SK-N-SH (cell line): ENCODE measurements around the gene GUCD1. TPM values are rescaled to one million over a fixed set of nuclear protein-coding genes. Genes with fewer than 3 reads are reported as not detected.

Experiments used
- CTCF ChIA-PET: fragments of 300-600, 350-600 bp; formaldehyde crosslinking; extraction: SDS; loops from one replicate; lab custom pipeline; 2021; lab: Yijun Ruan, JAX
- POLR2A ChIA-PET: fragments of 350-600 bp; sonication (Branson Sonifier 250); formaldehyde crosslinking; extraction: SDS; loops from one replicate; lab custom pipeline; 2020; ENCODE audit warnings: antibody characterized with exemption, inconsistent platforms; lab: Yijun Ruan, JAX
- DNase-seq: peaks from one replicate; pipeline ENCODE4 v3.0.0; 2012
- H2AFZ ChIP-seq: fragments of 200-600 bp; sonication (generic); 2 replicates; pipeline ENCODE4 v1.8.1; 2016; ENCODE audit warnings: antibody characterized with exemption, mild to moderate bottlenecking, low read depth
- H3F3A ChIP-seq: fragments of 200-600 bp; sonication (generic); replicated peaks from 2 replicates; pipeline ENCODE3; 2016; ENCODE audit warnings: antibody characterized with exemption, mild to moderate bottlenecking; ENCODE audit not compliant: insufficient read depth
- H3K27ac ChIP-seq, 2 experiments: fragments of 200-500 bp in 1 of 2; fragments of 200-600 bp in 1 of 2; sonication (Bioruptor generic) in 1 of 2; sonication (generic), shearing (Covaris generic) in 1 of 2; 2 replicates each; pipeline versions ENCODE4 v1.5.1 to v1.6.1; 2014 to 2016; ENCODE audit warnings: low read depth in 2 of 2, inconsistent platforms in 1 of 2, low read length in 1 of 2, mild to moderate bottlenecking in 1 of 2, mixed read lengths in 1 of 2
- H3K27me3 ChIP-seq: fragments of 200-600 bp; sonication (generic), shearing (Covaris generic); 2 replicates; pipeline ENCODE4 v1.6.1; 2016; ENCODE audit warnings: mixed run types; ENCODE audit not compliant: insufficient read depth
- H3K36me3 ChIP-seq, 2 experiments: fragments of 200-500 bp in 1 of 2; fragments of 200-600 bp in 1 of 2; sonication (Bioruptor generic) in 1 of 2; sonication (generic) in 1 of 2; replicated peaks in 1 of 2; 2 replicates each; pipeline versions ENCODE3 to v1.5.1; 2014 to 2016; ENCODE audit warnings: low read length in 1 of 2, mild to moderate bottlenecking in 1 of 2; ENCODE audit not compliant: insufficient read depth in 2 of 2, control insufficient read depth in 1 of 2
- H3K4me1 ChIP-seq, 2 experiments: fragments of 200-500 bp in 1 of 2; fragments of 200-600 bp in 1 of 2; sonication (Bioruptor generic) in 1 of 2; sonication (generic), shearing (Covaris generic) in 1 of 2; 2 replicates each; pipeline versions ENCODE4 v1.5.1 to v1.6.1; 2014 to 2016; ENCODE audit warnings: low read depth in 1 of 2, low read length in 1 of 2, mixed run types in 1 of 2; ENCODE audit not compliant: insufficient read depth in 2 of 2, control insufficient read depth in 1 of 2
- H3K4me2 ChIP-seq: fragments of 200-600 bp; sonication (generic), shearing (Covaris generic); 2 replicates; pipeline ENCODE4 v1.6.1; 2017; ENCODE audit warnings: mixed run types
- H3K4me3 ChIP-seq, 2 experiments: fragments of 200-500 bp in 1 of 2; fragments of 200-600 bp in 1 of 2; sonication (Bioruptor generic) in 1 of 2; sonication (generic), shearing (Covaris generic) in 1 of 2; 2 replicates each; pipeline versions ENCODE4 v1.5.1 to v1.8.1; 2014 to 2016; ENCODE audit warnings: low read depth in 2 of 2, inconsistent platforms in 1 of 2, low read length in 1 of 2, mild to moderate bottlenecking in 1 of 2, mixed read lengths in 1 of 2, moderate library complexity in 1 of 2
- H3K79me2 ChIP-seq: fragments of 200-600 bp; sonication (generic); 2 replicates; pipeline ENCODE4 v1.8.1; 2017; ENCODE audit warnings: mild to moderate bottlenecking; ENCODE audit not compliant: insufficient read depth
- H3K9ac ChIP-seq: fragments of 200-600 bp; sonication (generic); 2 replicates; pipeline ENCODE4 v1.6.1; 2017; ENCODE audit warnings: mixed run types
- H3K9me2 ChIP-seq: fragments of 200-600 bp; sonication (generic); 2 replicates; pipeline ENCODE4 v1.6.1; 2017; ENCODE audit warnings: mixed run types
- H3K9me3 ChIP-seq: fragments of 200-600 bp; sonication (generic); 2 replicates; pipeline ENCODE4 v1.6.1; 2017; ENCODE audit warnings: mixed run types, mild to moderate bottlenecking, moderate library complexity
- H4K20me1 ChIP-seq: fragments of 200-600 bp; sonication (generic); 2 replicates; pipeline ENCODE4 v1.6.1; 2017; ENCODE audit warnings: mild to moderate bottlenecking, mixed run types; ENCODE audit not compliant: insufficient read depth
- CHD2 ChIP-seq: fragments of 150-350 bp; IDR thresholded peaks from 2 replicates; pipeline ENCODE4 v1.6.1; 2018; ENCODE audit warnings: low read length; ENCODE audit not compliant: partially characterized antibody
- GATA2 ChIP-seq: sonication (generic); formaldehyde crosslinking; IDR thresholded peaks from 2 replicates; pipeline ENCODE4 v1.5.0; 2020; ENCODE audit warnings: mild to moderate bottlenecking, missing genetic modification reagents
- MEF2A ChIP-seq: IDR thresholded peaks from 2 replicates; pipeline ENCODE4 v1.4.0; 2012; ENCODE audit warnings: low read depth, borderline replicate concordance
- NRF1 ChIP-seq: IDR thresholded peaks from 2 replicates; pipeline ENCODE4 v1.6.1; 2012; ENCODE audit warnings: low read depth, mild to moderate bottlenecking, low read length
- RAD21 ChIP-seq: IDR thresholded peaks from 2 replicates; pipeline ENCODE4 v1.6.1; 2012; ENCODE audit warnings: mild to moderate bottlenecking, low read length
- RFX5 ChIP-seq: IDR thresholded peaks from 2 replicates; pipeline ENCODE4 v1.6.1; 2012; ENCODE audit warnings: mild to moderate bottlenecking, improper control_type of control experiment, low read length
- SIN3A ChIP-seq: IDR thresholded peaks from 2 replicates; pipeline ENCODE4 v1.6.1; 2012; ENCODE audit warnings: low read depth, mild to moderate bottlenecking, low read length, moderate library complexity, borderline replicate concordance
- SMC3 ChIP-seq: IDR thresholded peaks from 2 replicates; pipeline ENCODE4 v1.6.1; 2012; ENCODE audit warnings: low read depth, low read length, improper control_type of control experiment
- TCF12 ChIP-seq: IDR thresholded peaks from 2 replicates; pipeline ENCODE4 v1.4.0; 2012
- TEAD4 ChIP-seq: IDR thresholded peaks from 2 replicates; pipeline ENCODE4 v1.4.0; 2012; ENCODE audit warnings: mild to moderate bottlenecking, borderline replicate concordance; ENCODE audit not compliant: insufficient read depth
- WGBS: methylation state at CpG from one replicate; pipeline ENCODE4 v1.1.6; 2017; ENCODE audit warnings: low lambda C conversion rate; 5-methylcytosine and 5-hydroxymethylcytosine counted together
- polyA plus RNA-seq, 3 experiments: library from polyadenylated mRNA; depleted of rRNA; stranded (reverse); fragments of >200 nt; gene quantifications; 2 replicates each; pipeline ENCODE4 v1.2.3, GENCODE V29; 2012
- TF ChIP-seq, protein P1 (sequence below): fragments of 200-600 bp; sonication (generic); IDR thresholded peaks from 2 replicates; pipeline ENCODE4 v1.6.1; 2017; ENCODE audit warnings: antibody characterized with exemption, mild to moderate bottlenecking, moderate library complexity
- TF ChIP-seq, protein P2 (sequence below): IDR thresholded peaks from 2 replicates; pipeline ENCODE4; 2012
- TF ChIP-seq, protein P3 (sequence below): IDR thresholded peaks from 2 replicates; pipeline ENCODE4 v1.4.0; 2012; ENCODE audit warnings: low read depth, borderline replicate concordance
- TF ChIP-seq, protein P4 (sequence below): fragments of 150-350 bp; IDR thresholded peaks from 2 replicates; pipeline ENCODE4 v1.6.1; 2016; ENCODE audit warnings: mild to moderate bottlenecking, low read depth, low read length
- TF ChIP-seq, protein P5 (sequence below): IDR thresholded peaks from 2 replicates; pipeline ENCODE4 v1.6.1; 2012; ENCODE audit warnings: mild to moderate bottlenecking, low read depth, low read length, moderate library complexity
- TF ChIP-seq, protein P6 (sequence below): fragments of 150-350 bp; IDR thresholded peaks from 2 replicates; pipeline ENCODE4 v1.6.1; 2017; ENCODE audit warnings: antibody characterized with exemption, low read length, low read depth, borderline replicate concordance

The GUCD1 gene
- polyA plus RNA-seq, 1 of the 3 experiments (the other 2 are of a cell fraction), result 71.0 TPM

DNA sequence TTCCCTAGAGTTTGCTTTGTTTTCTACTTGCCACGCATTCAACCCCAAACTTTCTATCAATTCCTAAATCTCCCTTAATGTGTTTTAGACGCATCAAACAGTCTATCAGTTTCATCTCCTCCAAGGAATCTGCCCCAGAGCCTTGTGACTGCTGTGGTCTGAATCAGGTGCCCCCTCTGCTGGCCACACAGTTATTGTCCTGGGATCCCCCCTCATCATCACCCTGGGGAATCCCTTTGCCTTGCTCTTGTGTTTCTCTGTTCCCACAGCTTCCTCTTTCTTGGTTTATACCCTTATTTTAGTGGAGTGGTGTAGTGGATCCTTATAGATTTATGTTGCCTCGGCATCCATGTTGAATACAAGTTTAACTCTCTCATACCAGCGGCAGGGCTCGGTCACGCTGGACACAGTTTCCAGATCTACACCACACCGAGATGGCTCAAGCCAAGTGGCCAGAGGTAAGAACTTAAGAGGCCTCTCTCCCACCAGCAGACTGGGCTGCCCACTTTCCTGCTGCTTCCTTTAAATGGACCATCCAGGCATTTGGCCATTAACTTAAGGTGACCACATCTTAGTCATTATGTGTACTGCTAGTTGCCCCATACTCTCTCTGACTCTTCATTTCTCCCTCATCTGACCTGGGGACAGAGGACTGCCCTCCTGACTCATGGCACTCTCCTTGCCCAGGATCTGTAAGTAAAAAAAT, 51.6 kb downstream of the GUCD1 start:
- TF ChIP-seq, protein P1, sequence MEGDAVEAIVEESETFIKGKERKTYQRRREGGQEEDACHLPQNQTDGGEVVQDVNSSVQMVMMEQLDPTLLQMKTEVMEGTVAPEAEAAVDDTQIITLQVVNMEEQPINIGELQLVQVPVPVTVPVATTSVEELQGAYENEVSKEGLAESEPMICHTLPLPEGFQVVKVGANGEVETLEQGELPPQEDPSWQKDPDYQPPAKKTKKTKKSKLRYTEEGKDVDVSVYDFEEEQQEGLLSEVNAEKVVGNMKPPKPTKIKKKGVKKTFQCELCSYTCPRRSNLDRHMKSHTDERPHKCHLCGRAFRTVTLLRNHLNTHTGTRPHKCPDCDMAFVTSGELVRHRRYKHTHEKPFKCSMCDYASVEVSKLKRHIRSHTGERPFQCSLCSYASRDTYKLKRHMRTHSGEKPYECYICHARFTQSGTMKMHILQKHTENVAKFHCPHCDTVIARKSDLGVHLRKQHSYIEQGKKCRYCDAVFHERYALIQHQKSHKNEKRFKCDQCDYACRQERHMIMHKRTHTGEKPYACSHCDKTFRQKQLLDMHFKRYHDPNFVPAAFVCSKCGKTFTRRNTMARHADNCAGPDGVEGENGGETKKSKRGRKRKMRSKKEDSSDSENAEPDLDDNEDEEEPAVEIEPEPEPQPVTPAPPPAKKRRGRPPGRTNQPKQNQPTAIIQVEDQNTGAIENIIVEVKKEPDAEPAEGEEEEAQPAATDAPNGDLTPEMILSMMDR, result peak; percentile 79
- TF ChIP-seq RAD21 (peak; percentile 79), SMC3 (peak; percentile 91), NRF1 (no peak), MEF2A (no peak)
- Histone ChIP-seq H3K9me2 (no peaks in the 10 kb centered on the region), H3K27ac (no peak overlapping the region), H3K9ac (no peak overlapping the region), H2AFZ (no peak overlapping the region), H3K27me3 (no peaks in the 10 kb centered on the region), H3K9me3 (no peaks in the 10 kb centered on the region), H4K20me1 (no peaks in the 10 kb centered on the region), H3K4me2 (no peak overlapping the region), H3K4me1 (peaks cover 0 to 12% of the 10 kb centered on the region in 2 experiments; a peak in 1 of 4 replicates), H3F3A (peaks cover 4% of the 10 kb centered on the region), H3K79me2 (no peaks in the 10 kb centered on the region), H3K36me3 (no peaks in the 10 kb centered on the region), H3K4me3 (no peak overlapping the region)
- peak; percentile 73 for DNase-seq
- 72% methylated on average over 7 of the region's 7 CpGs for WGBS
- CTCF ChIA-PET, result interaction anchor here (0.6 to 2.5 kb wide), 18 partner anchors 11 to 735 kb away, joined by 3 to 8 read pairs (median 3); no protein-coding TSS in a partner anchor
- POLR2A ChIA-PET, result no interaction called here

DNA sequence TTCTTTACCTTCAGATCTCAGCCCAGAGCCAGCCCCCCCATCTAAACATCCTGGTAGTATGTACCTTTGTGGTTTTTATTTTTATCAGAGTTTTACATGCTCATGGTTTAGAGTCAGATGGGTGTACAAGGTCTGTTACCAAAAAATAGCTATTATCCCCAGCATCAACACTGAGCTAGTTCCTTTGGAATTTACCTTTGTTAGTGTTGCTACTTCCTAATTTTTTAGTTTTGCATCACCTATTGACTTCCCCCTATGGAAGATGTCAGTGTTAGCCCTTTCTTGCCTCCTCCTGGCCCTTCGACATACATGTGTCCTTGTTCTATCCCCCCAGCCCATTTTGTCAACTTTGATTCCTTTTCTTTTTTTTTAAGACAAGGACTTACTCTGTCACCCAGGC, 52.4 kb downstream of the GUCD1 start:
- H3K27me3 ChIP-seq, result no peaks in the 10 kb centered on the region
- WGBS, result 87% methylated on average over 1 of the region's 1 CpG
- H2AFZ ChIP-seq, result no peak overlapping the region
- peaks cover 4% of the 10 kb centered on the region for H3F3A ChIP-seq
- no peaks in the 10 kb centered on the region for H3K9me3 ChIP-seq
- H3K36me3 ChIP-seq, result no peaks in the 10 kb centered on the region
- ChIA-PET CTCF (interaction anchor here (0.6 to 2.5 kb wide), 17 partner anchors 12 to 734 kb away, joined by 3 to 8 read pairs (median 3); no protein-coding TSS in a partner anchor), POLR2A (no interaction called here)
- no peak overlapping the region for H3K4me3 ChIP-seq
- H3K9me2 ChIP-seq, result no peaks in the 10 kb centered on the region
- H3K4me2 ChIP-seq, result no peak overlapping the region
- H4K20me1 ChIP-seq, result no peaks in the 10 kb centered on the region
- H3K4me1 ChIP-seq, result peaks cover 0 to 12% of the 10 kb centered on the region in 2 experiments; a peak in 1 of 4 replicates
- DNase-seq, result no peak
- H3K27ac ChIP-seq, result no peak overlapping the region
- no peak overlapping the region for H3K9ac ChIP-seq
- no peaks in the 10 kb centered on the region for H3K79me2 ChIP-seq
- TF ChIP-seq, protein P2, sequence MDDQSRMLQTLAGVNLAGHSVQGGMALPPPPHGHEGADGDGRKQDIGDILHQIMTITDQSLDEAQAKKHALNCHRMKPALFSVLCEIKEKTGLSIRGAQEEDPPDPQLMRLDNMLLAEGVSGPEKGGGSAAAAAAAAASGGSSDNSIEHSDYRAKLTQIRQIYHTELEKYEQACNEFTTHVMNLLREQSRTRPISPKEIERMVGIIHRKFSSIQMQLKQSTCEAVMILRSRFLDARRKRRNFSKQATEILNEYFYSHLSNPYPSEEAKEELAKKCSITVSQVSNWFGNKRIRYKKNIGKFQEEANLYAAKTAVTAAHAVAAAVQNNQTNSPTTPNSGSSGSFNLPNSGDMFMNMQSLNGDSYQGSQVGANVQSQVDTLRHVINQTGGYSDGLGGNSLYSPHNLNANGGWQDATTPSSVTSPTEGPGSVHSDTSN, result no peak
- no peak for TF ChIP-seq GATA2 (CRISPR knock-in tag)
- no peak for TF ChIP-seq TCF12
- TF ChIP-seq, protein P3, sequence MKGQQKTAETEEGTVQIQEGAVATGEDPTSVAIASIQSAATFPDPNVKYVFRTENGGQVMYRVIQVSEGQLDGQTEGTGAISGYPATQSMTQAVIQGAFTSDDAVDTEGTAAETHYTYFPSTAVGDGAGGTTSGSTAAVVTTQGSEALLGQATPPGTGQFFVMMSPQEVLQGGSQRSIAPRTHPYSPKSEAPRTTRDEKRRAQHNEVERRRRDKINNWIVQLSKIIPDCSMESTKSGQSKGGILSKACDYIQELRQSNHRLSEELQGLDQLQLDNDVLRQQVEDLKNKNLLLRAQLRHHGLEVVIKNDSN, result no peak
- no peak for TF ChIP-seq CHD2
- no peak for TF ChIP-seq NRF1
- no peak for TF ChIP-seq RAD21
- TF ChIP-seq, protein P4, sequence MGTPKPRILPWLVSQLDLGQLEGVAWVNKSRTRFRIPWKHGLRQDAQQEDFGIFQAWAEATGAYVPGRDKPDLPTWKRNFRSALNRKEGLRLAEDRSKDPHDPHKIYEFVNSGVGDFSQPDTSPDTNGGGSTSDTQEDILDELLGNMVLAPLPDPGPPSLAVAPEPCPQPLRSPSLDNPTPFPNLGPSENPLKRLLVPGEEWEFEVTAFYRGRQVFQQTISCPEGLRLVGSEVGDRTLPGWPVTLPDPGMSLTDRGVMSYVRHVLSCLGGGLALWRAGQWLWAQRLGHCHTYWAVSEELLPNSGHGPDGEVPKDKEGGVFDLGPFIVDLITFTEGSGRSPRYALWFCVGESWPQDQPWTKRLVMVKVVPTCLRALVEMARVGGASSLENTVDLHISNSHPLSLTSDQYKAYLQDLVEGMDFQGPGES, result no peak
- no peak for TF ChIP-seq TEAD4
- TF ChIP-seq RFX5, result no peak
- no peak for TF ChIP-seq SIN3A
- TF ChIP-seq, protein P5, sequence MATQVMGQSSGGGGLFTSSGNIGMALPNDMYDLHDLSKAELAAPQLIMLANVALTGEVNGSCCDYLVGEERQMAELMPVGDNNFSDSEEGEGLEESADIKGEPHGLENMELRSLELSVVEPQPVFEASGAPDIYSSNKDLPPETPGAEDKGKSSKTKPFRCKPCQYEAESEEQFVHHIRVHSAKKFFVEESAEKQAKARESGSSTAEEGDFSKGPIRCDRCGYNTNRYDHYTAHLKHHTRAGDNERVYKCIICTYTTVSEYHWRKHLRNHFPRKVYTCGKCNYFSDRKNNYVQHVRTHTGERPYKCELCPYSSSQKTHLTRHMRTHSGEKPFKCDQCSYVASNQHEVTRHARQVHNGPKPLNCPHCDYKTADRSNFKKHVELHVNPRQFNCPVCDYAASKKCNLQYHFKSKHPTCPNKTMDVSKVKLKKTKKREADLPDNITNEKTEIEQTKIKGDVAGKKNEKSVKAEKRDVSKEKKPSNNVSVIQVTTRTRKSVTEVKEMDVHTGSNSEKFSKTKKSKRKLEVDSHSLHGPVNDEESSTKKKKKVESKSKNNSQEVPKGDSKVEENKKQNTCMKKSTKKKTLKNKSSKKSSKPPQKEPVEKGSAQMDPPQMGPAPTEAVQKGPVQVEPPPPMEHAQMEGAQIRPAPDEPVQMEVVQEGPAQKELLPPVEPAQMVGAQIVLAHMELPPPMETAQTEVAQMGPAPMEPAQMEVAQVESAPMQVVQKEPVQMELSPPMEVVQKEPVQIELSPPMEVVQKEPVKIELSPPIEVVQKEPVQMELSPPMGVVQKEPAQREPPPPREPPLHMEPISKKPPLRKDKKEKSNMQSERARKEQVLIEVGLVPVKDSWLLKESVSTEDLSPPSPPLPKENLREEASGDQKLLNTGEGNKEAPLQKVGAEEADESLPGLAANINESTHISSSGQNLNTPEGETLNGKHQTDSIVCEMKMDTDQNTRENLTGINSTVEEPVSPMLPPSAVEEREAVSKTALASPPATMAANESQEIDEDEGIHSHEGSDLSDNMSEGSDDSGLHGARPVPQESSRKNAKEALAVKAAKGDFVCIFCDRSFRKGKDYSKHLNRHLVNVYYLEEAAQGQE, result no peak
- TF ChIP-seq MEF2A, result no peak
- TF ChIP-seq, protein P6, sequence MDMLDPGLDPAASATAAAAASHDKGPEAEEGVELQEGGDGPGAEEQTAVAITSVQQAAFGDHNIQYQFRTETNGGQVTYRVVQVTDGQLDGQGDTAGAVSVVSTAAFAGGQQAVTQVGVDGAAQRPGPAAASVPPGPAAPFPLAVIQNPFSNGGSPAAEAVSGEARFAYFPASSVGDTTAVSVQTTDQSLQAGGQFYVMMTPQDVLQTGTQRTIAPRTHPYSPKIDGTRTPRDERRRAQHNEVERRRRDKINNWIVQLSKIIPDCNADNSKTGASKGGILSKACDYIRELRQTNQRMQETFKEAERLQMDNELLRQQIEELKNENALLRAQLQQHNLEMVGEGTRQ, result no peak
